NCI-H446 treated with DMSO at 0.1 percent for 48 hours (cell line): ENCODE data around the gene SLC25A18.
"Not testable (repeated sequence)": the region's sequence is repeated elsewhere in the genome, so short reads cannot be mapped to it uniquely, and the experiment has no call there.

ENCODE experiments used
- DNase-seq: peaks from one replicate; lab custom pipeline; 2025; lab: John Stamatoyannopoulos, UW

SLC25A18 gene

DNA sequence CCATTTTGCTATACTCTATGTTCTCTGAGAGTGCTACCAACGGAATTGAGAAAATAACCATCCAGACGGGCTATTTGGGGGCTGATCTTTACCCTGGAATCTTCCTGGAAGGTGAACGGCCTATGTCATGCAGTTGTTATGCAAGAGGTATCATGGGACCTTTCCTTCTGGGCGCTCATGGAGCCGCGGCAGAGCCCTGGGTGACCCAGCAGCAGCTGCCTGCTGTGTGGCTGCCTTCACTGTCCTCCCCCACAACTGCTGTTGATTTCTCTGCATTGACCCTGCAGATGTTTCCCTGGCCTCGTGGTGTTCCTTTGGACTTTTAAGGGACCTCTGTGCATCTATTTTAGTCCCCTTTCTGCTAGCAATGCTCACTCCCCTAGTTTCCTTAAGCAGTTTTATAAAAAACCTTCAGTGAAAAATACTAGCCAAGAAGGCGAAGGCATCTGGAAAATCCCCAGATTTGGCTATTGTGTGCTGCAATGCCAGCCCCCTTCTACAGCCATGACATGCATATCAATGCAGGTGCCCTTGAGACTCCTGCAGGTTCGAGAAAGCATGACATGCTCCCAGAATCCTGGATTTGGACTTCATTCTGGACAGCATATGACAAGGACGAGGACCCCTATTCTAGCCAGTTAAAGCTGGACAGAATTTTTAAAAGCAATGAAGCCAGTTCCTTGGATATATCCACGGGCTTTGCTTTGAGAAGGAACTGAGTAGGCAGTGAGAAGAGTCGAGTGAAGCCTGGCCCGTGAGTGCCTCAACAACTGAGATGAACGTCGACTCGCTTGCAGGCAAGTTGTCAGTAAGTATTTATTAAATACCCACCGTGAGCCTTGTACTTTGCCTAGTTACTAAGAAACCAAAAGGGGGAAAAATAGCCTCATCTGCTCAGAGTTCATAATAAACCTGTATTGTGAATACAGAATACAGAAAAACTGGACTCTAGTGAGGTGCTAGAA is at the start of gene SLC25A18:
Gene SLC25A18, plus strand, starts transcription at position 593 of the 965 bp plus-strand sequence. CDS start 16,447 bp downstream, outside the sequence.
- DNase-seq, result no peak

GRCh38 chr22:17513612-17514011 is 49.7 kb upstream of the SLC25A18 start:
- DNase-seq, result no peak

- no peak for DNase-seq
These were observed 49.2 kb upstream of the SLC25A18 start for GRCh38 chr22:17514084-17514483.

- DNase-seq, result no peak
These were observed 44.9 kb upstream of the SLC25A18 start for GRCh38 chr22:17518406-17518805.

DNA sequence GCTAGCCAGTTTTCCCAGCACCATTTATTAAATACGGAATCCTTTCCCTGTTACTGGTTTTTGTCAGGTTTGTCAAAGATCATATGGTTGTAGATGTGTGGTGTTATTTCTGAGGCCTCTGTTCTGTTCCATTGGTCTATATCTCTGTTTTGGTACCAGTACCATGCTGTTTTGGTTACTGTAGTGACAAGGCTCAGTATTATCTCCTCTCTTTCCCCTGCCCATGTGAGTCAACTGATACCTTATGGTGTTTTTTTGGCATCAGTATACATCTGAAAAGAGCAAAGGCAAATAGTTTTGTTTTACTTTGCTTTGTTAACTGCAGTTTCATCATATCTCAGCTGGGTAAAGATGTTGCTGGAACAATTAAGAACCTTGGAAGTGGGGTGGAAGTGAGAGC is 41.3 kb upstream of the SLC25A18 start:
- DNase-seq, result not testable (repeated sequence)

DNA sequence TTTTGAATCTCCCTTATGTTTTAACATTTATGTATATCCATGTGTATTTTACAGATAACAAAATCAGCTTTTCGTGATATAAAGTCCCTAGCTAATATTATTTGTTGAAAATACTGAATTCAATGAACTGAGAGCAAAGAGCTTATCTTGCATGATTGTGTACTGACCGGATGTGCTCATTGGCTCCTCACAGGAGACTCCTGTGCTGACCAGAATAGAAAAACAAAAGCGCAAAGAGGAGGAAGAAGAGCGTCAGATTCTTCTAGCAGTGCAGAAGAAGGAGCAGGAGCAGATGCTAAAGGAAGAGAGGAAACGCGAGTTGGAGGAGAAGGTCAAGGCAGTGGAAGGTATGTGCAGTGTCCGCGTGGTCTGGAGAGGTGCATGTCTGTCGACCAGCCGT is 39.4 kb upstream of the SLC25A18 start:
- DNase-seq, result no peak

DNA sequence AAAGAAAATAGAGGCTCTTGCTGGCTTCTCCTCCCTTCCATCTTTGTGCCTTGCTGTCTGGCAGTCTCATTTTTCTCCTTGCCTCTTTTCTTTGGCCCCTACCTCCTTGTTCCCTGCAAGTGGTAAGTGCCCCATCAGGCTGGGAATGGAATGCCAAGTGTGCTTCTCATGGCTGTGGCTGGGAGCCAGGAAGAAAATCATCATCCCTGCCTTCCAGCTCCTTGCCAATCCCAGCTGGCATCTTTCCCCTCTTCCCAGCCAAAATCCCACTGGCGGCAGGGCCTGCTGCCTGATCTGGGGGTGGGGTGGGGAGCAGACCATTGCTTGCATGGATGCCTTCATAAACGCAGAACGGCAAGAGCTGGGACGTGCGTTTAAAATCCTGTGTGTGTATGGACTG is 27.0 kb upstream of the SLC25A18 start:
- DNase-seq, result peak; percentile 87

DNA sequence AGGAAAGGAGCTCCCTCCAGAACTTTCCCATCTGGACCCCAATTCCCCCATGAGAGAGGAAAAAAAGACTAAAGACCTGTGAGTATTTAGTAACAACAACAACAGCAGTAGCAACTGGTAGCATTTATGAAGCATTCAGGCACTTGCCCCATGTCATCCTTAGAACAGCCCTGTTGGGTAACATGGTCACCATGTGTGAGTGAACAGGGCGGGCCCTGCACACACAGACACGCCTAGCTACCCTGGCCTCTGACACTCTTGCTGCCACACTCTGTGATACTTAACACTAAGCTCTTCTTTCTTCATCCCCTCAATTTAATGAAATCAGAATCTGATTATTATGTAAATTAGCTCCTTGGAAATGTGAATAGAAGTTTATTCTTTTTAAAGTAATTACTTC is 26.1 kb upstream of the SLC25A18 start:
- DNase-seq, result no peak

DNA sequence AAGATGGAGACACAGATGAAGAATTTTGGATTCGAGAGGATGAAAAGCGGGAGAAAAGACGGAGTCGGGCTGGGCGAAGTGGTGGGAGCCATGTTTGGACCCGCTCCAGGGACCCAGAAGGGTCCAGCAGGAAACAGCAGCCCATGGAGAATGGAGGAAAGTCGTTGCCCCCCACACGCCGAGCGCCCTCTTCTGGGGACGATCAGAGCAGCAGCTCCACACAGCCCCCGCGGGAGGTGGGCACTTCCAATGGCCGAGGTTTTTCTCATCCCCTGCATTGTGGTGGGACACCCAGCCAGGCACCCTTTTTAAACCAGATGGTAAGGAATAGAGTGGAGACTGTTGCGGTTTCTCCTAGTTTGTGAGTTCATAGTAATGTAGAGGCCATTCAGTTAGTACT is 22.8 kb upstream of the SLC25A18 start:
- DNase-seq, result no peak

DNA sequence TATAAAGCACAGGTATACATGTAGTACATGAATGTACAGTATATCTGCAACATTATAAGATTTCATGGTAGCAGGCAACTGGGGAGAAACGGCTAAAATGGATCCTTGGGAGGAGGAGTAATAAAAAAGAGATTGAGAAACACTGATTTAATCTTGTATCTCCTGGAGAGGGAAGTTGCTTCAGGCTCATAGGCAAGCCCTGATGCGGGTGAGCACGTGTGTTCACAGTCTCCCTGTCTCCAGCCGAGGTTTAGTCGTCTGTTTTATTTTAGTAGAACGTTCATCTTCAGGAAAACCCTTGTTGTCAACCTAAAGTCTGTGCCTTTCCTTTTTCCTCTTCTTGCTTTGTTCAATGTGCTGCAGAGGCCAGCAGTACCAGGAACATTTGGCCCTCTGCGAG is 21.8 kb upstream of the SLC25A18 start:
- DNase-seq, result no peak

DNA sequence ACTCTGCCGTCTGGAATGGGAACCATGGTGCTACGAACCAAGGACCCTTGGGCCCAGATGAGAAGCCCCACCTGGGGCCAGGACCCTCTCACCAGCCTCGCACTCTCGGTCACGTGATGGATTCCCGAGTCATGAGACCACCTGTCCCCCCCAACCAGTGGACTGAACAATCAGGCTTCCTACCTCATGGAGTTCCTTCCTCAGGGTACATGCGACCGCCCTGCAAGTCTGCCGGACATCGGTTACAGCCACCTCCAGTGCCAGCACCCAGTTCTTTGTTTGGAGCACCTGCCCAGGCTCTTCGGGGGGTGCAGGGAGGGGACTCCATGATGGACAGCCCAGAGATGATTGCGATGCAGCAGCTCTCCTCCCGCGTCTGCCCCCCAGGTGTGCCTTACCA is 20.8 kb upstream of the SLC25A18 start:
- no peak for DNase-seq

GRCh38 chr22:17548010-17548755 is 15.1 kb upstream of the SLC25A18 start:
- no peak for DNase-seq

- no peak for DNase-seq
These were observed 14.6 kb upstream of the SLC25A18 start for GRCh38 chr22:17548756-17549035.

DNA sequence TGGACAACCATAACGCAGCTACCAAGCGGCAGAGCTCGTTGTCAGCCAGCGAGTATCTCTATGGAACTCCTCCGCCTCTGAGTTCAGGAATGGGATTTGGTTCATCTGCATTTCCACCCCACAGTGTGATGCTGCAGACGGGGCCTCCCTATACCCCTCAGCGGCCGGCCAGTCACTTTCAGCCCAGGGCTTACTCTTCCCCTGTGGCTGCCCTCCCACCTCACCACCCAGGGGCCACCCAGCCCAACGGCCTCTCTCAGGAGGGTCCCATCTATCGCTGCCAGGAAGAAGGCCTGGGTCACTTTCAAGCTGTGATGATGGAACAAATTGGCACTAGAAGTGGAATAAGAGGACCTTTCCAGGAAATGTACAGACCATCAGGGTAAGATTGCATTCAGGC is 14.1 kb upstream of the SLC25A18 start:
- DNase-seq, result no peak

GRCh38 chr22:17549655-17550054 is 13.6 kb upstream of the SLC25A18 start:
- no peak for DNase-seq

DNA sequence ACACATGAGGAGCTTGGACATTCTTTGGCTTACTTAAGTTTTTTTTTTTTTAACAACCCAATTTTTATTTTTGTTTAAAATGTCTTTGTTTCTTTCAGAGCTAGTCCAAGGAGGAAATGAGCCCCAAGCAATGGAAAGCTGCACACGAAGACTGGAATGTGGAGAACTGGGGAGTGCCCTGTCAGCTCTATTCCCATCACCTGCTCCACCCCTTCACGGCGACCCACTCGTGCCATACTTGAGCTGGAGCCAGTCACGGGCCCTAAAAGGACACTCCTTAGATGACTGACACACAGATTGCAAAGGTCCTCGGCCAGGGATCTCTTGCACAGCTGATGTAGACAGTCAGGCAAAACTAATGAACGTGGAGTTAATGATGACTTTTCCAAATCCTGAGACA is 10.6 kb upstream of the SLC25A18 start:
- no peak for DNase-seq

- DNase-seq, result no peak
These were observed 8.5 kb upstream of the SLC25A18 start for GRCh38 chr22:17554814-17555213.

GRCh38 chr22:17559188-17559587 is 4.1 kb upstream of the SLC25A18 start:
- no peak for DNase-seq

- DNase-seq, result no peak
These were observed 666 bp downstream of the SLC25A18 start for GRCh38 chr22:17563936-17564391.

DNA sequence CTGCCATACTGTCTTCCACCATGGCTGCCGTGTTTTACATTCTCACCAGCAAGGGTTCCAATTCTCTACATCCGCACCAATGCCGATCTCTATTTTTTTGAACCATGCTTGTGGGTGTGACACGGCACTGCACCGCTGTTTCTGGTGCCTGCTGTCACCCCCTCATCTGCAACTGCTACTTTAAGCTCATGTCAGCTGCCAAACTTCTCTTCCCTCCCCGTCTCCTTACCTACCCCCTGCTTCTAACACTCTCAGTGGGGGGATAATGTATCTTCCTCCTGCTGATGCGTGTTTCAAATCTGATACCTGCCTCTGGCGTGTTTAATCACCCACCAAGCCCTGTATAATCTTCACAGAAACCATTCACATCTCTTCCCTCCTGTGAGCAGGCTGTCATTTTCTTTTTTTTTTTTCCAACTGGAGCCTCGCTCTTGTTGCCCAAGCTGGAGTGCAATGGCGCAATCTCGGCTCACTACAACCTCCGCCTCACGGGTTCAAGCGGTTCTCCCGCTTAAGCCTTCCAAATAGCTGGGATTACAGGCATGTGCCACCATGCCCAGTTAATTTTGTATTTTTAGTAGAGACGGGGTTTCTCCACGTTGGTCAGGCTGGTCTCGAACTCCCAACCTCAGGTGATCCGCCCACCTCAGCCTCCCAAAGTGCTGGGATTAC is 2.9 kb downstream of the SLC25A18 start:
- not testable (repeated sequence) for DNase-seq

DNA sequence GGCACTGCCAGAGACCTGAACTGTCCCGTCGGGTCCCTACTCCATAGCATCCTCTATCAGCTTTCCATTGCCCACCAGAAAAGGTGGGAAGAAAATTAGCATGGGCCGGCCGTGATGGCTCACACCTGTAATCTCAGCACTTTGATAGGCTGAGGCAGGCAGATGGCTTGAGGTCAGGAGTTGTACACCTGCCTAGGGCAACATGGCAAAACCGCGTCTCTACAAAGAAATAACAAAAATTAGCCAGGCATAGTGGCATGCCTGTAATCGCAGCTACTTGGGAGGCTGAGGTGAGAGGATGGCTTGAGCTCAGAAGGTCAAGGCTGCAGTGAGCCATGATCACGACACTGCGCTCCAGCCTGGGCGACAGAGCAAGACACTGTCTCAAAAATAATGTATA is 3.5 kb downstream of the SLC25A18 start:
- no peak for DNase-seq

- DNase-seq, result no peak
These were observed 6.7 kb downstream of the SLC25A18 start for GRCh38 chr22:17569971-17570511.
